ENCODE measurements around the gene ELK3. TPM values are rescaled to one million over a fixed set of nuclear protein-coding genes. Genes with fewer than 3 reads are reported as not detected.

Gene ELK3
- total and polyA plus RNA-seq, 2 of the 13 experiments (the other 11 are each of a cell fraction or from before 2014, with no cell fraction given), result 2.9 to 3.2 TPM

GRCh38 chr12:96260231-96260630 lies 66.1 kb downstream of the ELK3 start:
- POLR2A ChIA-PET, result no interaction called here
- ATAC-seq (no peak), FAIRE-seq (no peak), DNase-seq (ENCODE audit: low spot score) (no peak)
- BruUV-seq (replicated peaks), result no TSS peak
- Histone ChIP-seq H3K79me2 (ENCODE audit: insufficient read depth, low read length) (no peaks in the 10 kb centered on the region), H3K4me3 (replicated peaks in 1 of 3; ENCODE audit: insufficient read depth in 1 of 3, low read depth in 2 of 3, low read length in 3 of 3) (no peak overlapping the region), H3K4me2 (ENCODE audit: low read depth, low read length) (no peak overlapping the region), H3K36me3 (replicated peaks in 1 of 2; ENCODE audit: control insufficient read depth in 1 of 2, insufficient read depth in 2 of 2, low read length in 2 of 2) (0 out of 5 replicates have a peak, but pooled peaks cover 0 to 2% of the 10 kb centered on the region in 2 experiments), H3K9me3 (ENCODE audit: low read length) (no peaks in the 10 kb centered on the region), H3K4me1 (ENCODE audit: insufficient read depth, low read length) (peaks cover 67% of the 10 kb centered on the region), H4K20me1 (ENCODE audit: insufficient read depth, low read length) (no peaks in the 10 kb centered on the region), H3K9ac (ENCODE audit: insufficient read depth, low read depth, low read length) (no peak overlapping the region), H2AFZ (ENCODE audit: low read length) (no peak overlapping the region), H3K27me3 (ENCODE audit: control insufficient read depth in 1 of 2, insufficient read depth in 2 of 2, low read length in 2 of 2) (no peaks in the 10 kb centered on the region), H3K27ac (ENCODE audit: extremely low read length, insufficient read depth, low read length) (no peak overlapping the region)
- in situ Hi-C loops (cut with HindIII; ENCODE audit: extremely low pct_ligation_motif_present, low pct_unique_long_range_greater_than_20kb) (no loop called here), intact Hi-C loops (cut with micrococcal nuclease; ENCODE audit: unreplicated experiment) (loop anchor here (10.0 kb wide), 1 partner anchor 45 kb away; no protein-coding TSS in a partner anchor)
- CTCF ChIA-PET (ENCODE audit: low intra/inter-chr PET ratio, low total read pairs), result no interaction called here
- 100% methylated on average over 2 of the region's 2 CpGs for WGBS (ENCODE audit: low lambda C conversion rate)
- TF ChIP-seq ADNP (CRISPR knock-in tag; IDR thresholded peaks at IDR 0.05) (no peak), NR1H2 (CRISPR knock-in tag; IDR thresholded peaks at IDR 0.05; ENCODE audit: borderline replicate concordance, low read depth) (no peak), ZNF883 (CRISPR knock-in tag; IDR thresholded peaks at IDR 0.05; ENCODE audit: not compliant biosample characterization) (no peak), DR1 (CRISPR knock-in tag; IDR thresholded peaks at IDR 0.05) (no peak), HES4 (CRISPR knock-in tag; IDR thresholded peaks at IDR 0.05; ENCODE audit: borderline replicate concordance) (no peak), TBX2 (CRISPR knock-in tag; IDR thresholded peaks at IDR 0.05; ENCODE audit: borderline replicate concordance) (no peak), ZNF101 (CRISPR knock-in tag; IDR thresholded peaks at IDR 0.05; ENCODE audit: borderline replicate concordance, low read depth) (no peak), RXRA (CRISPR knock-in tag; IDR thresholded peaks at IDR 0.05) (no peak), ZFP91 (CRISPR knock-in tag; IDR thresholded peaks at IDR 0.05; ENCODE audit: borderline replicate concordance) (no peak), KLF11 (CRISPR knock-in tag; IDR thresholded peaks at IDR 0.05) (no peak), PHB2 (IDR thresholded peaks at IDR 0.05; ENCODE audit: partially characterized antibody) (no peak)

All from HepG2 (cell line).